A673 (cell line): Measurements from ENCODE around the gene COBLL1.

Experiments used
- CTCF ChIP-seq: fragments of 300-800, 200-600 bp; sonication (generic); conservative IDR thresholded peaks from 2 replicates; pipeline ENCODE4 v1.5.1; 2017; ENCODE audit warnings: low read depth, mild to moderate bottlenecking, antibody characterized with exemption, low read length, moderate library complexity, mixed read lengths
- EZH2 ChIP-seq: fragments of 200-600 bp; sonication (generic); IDR thresholded peaks from 2 replicates; pipeline ENCODE4 v1.6.1; 2017; ENCODE audit warnings: borderline replicate concordance, low read depth, mild to moderate bottlenecking, mixed read lengths, antibody characterized with exemption, low read length; ENCODE audit not compliant: poor library complexity, severe bottlenecking

GRCh38 chr2:164779383-164780057 lies 62.1 kb downstream of the COBLL1 start:
- TF ChIP-seq CTCF, result no peak
- TF ChIP-seq EZH2, result no peak
